ENCODE measurements around the gene MAD1L1.

MAD1L1 gene

GRCh38 chr7:1898628-1899185 lies 334.0 kb downstream of the MAD1L1 start:
- no peak for DNase-seq

GRCh38 chr7:1897861-1898627 lies 334.7 kb downstream of the MAD1L1 start:
- no peak for DNase-seq

- DNase-seq: no peak
These were observed 335.5 kb downstream of the MAD1L1 start for GRCh38 chr7:1897076-1897860.

GRCh38 chr7:1895664-1896515 lies 336.9 kb downstream of the MAD1L1 start:
- DNase-seq: no peak

- DNase-seq: no peak
These were observed 337.7 kb downstream of the MAD1L1 start for GRCh38 chr7:1894906-1895663.

- DNase-seq: no peak
These were observed 338.3 kb downstream of the MAD1L1 start for GRCh38 chr7:1894313-1894900.

GRCh38 chr7:1893451-1893850 lies 339.3 kb downstream of the MAD1L1 start:
- no peak for DNase-seq

- DNase-seq: no peak
These were observed 339.7 kb downstream of the MAD1L1 start for GRCh38 chr7:1893036-1893435.

- no peak for DNase-seq
These were observed 340.5 kb downstream of the MAD1L1 start for GRCh38 chr7:1892011-1892965.

GRCh38 chr7:1890289-1891235 lies 342.2 kb downstream of the MAD1L1 start:
- no peak for DNase-seq

- no peak for DNase-seq
These were observed 343.1 kb downstream of the MAD1L1 start for GRCh38 chr7:1889556-1890181.

GRCh38 chr7:1889091-1889490 lies 343.7 kb downstream of the MAD1L1 start:
- no peak for DNase-seq

GRCh38 chr7:1888425-1888824 lies 344.3 kb downstream of the MAD1L1 start:
- DNase-seq: no peak

GRCh38 chr7:1887251-1887650 lies 345.5 kb downstream of the MAD1L1 start:
- no peak for DNase-seq

GRCh38 chr7:1886361-1887064 lies 346.2 kb downstream of the MAD1L1 start:
- DNase-seq: no peak

GRCh38 chr7:1885465-1886226 lies 347.1 kb downstream of the MAD1L1 start:
- DNase-seq: no peak

GRCh38 chr7:1884583-1885350 lies 348.0 kb downstream of the MAD1L1 start:
- DNase-seq: no peak

All from NCI-H510A treated with DMSO at 0.1 percent for 48 hours (cell line).